ENCODE measurements around the gene FCMR.
A peak's percentile ranks its signal among the peaks of the same experiment; 100 is the strongest.

The FCMR gene

DNA sequence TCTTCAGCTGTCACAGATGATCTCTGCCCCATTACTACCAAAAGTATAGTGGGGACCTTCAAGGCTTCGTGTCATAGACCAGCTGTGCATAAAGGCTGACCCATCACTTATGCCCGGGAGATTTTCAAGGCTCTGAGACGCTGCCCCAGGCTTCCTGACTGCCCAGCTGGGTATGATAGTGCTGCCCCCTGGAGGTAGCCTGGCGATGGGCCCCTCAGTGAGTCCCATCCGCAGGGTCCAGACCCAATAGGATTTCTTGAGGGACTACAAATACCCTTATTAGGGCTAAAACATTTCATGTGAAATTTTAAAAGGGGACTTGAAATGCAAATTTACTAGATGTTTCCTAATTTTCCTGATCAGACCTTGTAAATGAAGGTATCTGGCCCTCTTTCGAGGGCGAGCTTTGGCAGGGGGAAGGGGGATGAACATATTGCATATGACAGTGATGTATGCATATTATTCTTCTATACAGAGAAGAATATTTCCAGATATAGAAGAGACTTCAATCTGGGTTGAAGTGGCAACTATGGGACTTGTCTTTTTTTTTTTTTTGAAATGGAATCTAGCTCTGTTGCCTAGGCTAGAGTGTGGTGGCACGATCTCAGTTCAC is 11.7 kb upstream of the FCMR start:
- TF ChIP-seq OSR1 (CRISPR knock-in tag; IDR thresholded peaks at IDR 0.05) (no peak), ESRRG (CRISPR knock-in tag; IDR thresholded peaks at IDR 0.05) (no peak), ZFP3 (CRISPR knock-in tag; IDR thresholded peaks at IDR 0.05) (no peak), RARB (CRISPR knock-in tag; IDR thresholded peaks at IDR 0.05) (no peak), ZNF565 (CRISPR knock-in tag; conservative IDR thresholded peaks at IDR 0.05; ENCODE audit: low read depth) (no peak), ISL1 (CRISPR knock-in tag; IDR thresholded peaks at IDR 0.05) (no peak), TCF4 (CRISPR knock-in tag; IDR thresholded peaks at IDR 0.05; ENCODE audit: borderline replicate concordance) (no peak)
- TF ChIP-seq, protein P1, sequence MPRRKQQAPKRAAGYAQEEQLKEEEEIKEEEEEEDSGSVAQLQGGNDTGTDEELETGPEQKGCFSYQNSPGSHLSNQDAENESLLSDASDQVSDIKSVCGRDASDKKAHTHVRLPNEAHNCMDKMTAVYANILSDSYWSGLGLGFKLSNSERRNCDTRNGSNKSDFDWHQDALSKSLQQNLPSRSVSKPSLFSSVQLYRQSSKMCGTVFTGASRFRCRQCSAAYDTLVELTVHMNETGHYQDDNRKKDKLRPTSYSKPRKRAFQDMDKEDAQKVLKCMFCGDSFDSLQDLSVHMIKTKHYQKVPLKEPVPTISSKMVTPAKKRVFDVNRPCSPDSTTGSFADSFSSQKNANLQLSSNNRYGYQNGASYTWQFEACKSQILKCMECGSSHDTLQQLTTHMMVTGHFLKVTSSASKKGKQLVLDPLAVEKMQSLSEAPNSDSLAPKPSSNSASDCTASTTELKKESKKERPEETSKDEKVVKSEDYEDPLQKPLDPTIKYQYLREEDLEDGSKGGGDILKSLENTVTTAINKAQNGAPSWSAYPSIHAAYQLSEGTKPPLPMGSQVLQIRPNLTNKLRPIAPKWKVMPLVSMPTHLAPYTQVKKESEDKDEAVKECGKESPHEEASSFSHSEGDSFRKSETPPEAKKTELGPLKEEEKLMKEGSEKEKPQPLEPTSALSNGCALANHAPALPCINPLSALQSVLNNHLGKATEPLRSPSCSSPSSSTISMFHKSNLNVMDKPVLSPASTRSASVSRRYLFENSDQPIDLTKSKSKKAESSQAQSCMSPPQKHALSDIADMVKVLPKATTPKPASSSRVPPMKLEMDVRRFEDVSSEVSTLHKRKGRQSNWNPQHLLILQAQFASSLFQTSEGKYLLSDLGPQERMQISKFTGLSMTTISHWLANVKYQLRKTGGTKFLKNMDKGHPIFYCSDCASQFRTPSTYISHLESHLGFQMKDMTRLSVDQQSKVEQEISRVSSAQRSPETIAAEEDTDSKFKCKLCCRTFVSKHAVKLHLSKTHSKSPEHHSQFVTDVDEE (CRISPR knock-in tag; IDR thresholded peaks at IDR 0.05) = no peak
- TF ChIP-seq, protein P2, sequence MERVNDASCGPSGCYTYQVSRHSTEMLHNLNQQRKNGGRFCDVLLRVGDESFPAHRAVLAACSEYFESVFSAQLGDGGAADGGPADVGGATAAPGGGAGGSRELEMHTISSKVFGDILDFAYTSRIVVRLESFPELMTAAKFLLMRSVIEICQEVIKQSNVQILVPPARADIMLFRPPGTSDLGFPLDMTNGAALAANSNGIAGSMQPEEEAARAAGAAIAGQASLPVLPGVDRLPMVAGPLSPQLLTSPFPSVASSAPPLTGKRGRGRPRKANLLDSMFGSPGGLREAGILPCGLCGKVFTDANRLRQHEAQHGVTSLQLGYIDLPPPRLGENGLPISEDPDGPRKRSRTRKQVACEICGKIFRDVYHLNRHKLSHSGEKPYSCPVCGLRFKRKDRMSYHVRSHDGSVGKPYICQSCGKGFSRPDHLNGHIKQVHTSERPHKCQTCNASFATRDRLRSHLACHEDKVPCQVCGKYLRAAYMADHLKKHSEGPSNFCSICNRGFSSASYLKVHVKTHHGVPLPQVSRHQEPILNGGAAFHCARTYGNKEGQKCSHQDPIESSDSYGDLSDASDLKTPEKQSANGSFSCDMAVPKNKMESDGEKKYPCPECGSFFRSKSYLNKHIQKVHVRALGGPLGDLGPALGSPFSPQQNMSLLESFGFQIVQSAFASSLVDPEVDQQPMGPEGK (CRISPR knock-in tag; IDR thresholded peaks at IDR 0.05; ENCODE audit: borderline replicate concordance) = no peak
- peak; percentile 46 for ATAC-seq

DNA sequence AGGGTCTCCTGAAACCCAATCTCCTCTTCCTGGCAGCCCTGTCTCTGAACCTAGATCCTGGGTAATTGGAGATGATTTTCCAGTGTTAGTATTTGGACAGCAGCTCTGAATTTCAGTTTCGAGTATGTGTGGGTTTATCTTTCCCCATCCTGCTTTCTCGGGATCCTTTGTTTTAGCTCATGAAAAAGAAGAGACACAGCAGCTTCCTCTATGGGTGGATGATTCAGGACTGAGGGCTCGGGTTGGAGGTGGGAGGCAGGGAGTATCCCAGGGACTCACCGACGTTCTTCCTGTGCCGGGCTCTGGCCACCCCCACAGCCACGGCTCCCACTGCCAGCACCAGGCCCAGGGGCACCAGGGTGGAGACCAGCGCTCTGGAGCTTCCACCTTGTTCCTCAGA is 10.4 kb upstream of the FCMR start:
- TF ChIP-seq GLIS3 (CRISPR knock-in tag; IDR thresholded peaks at IDR 0.05) (no peak), ZFP30 (CRISPR knock-in tag; IDR thresholded peaks at IDR 0.05) (no peak), OSR1 (CRISPR knock-in tag; IDR thresholded peaks at IDR 0.05) (no peak), SNAI2 (CRISPR knock-in tag; IDR thresholded peaks at IDR 0.05) (no peak)
- no peak for ATAC-seq

DNA sequence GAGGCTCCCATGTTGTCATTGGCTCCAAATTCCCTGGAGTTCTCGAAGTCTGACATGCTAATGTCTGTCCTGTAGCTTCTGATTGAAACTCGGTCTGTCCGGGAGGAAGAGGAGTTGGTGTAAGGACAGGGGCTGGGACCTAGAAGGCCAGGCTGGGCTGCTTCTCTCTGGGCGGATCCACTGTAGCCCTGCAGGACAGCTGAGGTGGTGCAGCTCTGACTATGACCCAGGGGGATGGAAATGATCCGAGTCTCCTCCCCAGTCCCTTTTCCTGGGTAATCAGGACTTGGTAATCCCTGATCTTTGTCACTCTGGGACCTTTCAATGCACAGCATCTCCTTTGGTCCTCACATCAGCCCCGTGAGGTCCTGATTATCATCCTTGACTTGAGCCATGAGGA is 10.0 kb upstream of the FCMR start:
- TF ChIP-seq, protein P3, sequence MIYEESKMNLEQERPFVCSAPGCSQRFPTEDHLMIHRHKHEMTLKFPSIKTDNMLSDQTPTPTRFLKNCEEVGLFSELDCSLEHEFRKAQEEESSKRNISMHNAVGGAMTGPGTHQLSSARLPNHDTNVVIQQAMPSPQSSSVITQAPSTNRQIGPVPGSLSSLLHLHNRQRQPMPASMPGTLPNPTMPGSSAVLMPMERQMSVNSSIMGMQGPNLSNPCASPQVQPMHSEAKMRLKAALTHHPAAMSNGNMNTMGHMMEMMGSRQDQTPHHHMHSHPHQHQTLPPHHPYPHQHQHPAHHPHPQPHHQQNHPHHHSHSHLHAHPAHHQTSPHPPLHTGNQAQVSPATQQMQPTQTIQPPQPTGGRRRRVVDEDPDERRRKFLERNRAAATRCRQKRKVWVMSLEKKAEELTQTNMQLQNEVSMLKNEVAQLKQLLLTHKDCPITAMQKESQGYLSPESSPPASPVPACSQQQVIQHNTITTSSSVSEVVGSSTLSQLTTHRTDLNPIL (CRISPR knock-in tag; IDR thresholded peaks at IDR 0.05; ENCODE audit: low read depth) = no peak
- TF ChIP-seq, protein P4, sequence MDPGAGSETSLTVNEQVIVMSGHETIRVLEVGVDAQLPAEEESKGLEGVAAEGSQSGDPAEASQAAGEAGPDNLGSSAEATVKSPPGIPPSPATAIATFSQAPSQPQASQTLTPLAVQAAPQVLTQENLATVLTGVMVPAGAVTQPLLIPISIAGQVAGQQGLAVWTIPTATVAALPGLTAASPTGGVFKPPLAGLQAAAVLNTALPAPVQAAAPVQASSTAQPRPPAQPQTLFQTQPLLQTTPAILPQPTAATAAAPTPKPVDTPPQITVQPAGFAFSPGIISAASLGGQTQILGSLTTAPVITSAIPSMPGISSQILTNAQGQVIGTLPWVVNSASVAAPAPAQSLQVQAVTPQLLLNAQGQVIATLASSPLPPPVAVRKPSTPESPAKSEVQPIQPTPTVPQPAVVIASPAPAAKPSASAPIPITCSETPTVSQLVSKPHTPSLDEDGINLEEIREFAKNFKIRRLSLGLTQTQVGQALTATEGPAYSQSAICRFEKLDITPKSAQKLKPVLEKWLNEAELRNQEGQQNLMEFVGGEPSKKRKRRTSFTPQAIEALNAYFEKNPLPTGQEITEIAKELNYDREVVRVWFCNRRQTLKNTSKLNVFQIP (CRISPR knock-in tag; IDR thresholded peaks at IDR 0.05; ENCODE audit: borderline replicate concordance, low read depth) = no peak
- 0 out of 3 replicates have a peak, but pooled peaks have one; percentile 23 for ATAC-seq

DNA sequence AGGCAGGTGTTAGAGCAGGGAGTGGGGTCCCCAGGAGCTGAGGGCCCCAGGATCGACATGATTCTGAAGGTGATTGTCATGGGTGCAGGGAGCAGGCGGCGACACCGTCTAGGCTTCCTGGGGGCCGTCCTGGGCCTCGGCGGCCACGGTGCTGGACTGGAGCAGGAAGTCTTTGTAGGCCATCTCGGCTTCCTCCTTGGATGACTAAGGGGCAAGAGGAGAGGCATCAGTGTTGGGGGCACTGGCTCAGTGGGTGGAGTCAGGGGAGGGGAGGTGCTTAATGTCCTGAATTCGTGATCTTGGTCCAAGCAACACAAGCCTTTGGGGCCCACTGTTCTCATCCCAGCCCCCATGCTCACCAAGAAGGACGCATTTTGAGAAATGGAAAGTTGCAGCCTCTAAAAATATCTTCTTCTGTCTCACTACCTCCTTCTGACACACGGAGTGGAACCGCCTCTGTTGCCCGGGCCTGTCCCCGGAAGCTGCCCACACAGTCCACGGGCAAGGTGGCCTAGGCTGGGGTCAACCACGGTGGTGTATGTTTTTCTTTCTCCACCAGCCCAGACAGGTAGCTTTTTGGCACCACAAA is 8.6 kb upstream of the FCMR start:
- ATAC-seq = no peak
- TF ChIP-seq, protein P1 (CRISPR knock-in tag; IDR thresholded peaks at IDR 0.05) = no peak
- no peak for TF ChIP-seq TOX (CRISPR knock-in tag; IDR thresholded peaks at IDR 0.05; ENCODE audit: borderline replicate concordance)
- TF ChIP-seq CSDC2 (CRISPR knock-in tag; IDR thresholded peaks at IDR 0.05) = no peak
- no peak for TF ChIP-seq BACH2 (CRISPR knock-in tag; IDR thresholded peaks at IDR 0.05; ENCODE audit: borderline replicate concordance)
- TF ChIP-seq, protein P2 (CRISPR knock-in tag; IDR thresholded peaks at IDR 0.05; ENCODE audit: borderline replicate concordance) = no peak
- no peak for TF ChIP-seq ISL1 (CRISPR knock-in tag; IDR thresholded peaks at IDR 0.05)
- no peak for TF ChIP-seq ZNF565 (CRISPR knock-in tag; conservative IDR thresholded peaks at IDR 0.05; ENCODE audit: low read depth)
- no peak for TF ChIP-seq ZC3H10 (CRISPR knock-in tag; IDR thresholded peaks at IDR 0.05)
- no peak for TF ChIP-seq GLIS3 (CRISPR knock-in tag; IDR thresholded peaks at IDR 0.05)
- no peak for TF ChIP-seq ARNTL (CRISPR knock-in tag; IDR thresholded peaks at IDR 0.05; ENCODE audit: borderline replicate concordance, low read depth)
- TF ChIP-seq, protein P5, sequence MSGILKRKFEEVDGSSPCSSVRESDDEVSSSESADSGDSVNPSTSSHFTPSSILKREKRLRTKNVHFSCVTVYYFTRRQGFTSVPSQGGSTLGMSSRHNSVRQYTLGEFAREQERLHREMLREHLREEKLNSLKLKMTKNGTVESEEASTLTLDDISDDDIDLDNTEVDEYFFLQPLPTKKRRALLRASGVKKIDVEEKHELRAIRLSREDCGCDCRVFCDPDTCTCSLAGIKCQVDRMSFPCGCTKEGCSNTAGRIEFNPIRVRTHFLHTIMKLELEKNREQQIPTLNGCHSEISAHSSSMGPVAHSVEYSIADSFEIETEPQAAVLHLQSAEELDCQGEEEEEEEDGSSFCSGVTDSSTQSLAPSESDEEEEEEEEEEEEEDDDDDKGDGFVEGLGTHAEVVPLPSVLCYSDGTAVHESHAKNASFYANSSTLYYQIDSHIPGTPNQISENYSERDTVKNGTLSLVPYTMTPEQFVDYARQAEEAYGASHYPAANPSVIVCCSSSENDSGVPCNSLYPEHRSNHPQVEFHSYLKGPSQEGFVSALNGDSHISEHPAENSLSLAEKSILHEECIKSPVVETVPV (CRISPR knock-in tag; IDR thresholded peaks at IDR 0.05) = no peak
- TF ChIP-seq TCF4 (CRISPR knock-in tag; IDR thresholded peaks at IDR 0.05; ENCODE audit: borderline replicate concordance) = no peak
- no peak for TF ChIP-seq ZNF70 (CRISPR knock-in tag; IDR thresholded peaks at IDR 0.05)

Measured in SK-N-SH treated with all-trans-retinoic acid at 6 μM for 48 hours (cell line).